Endothelial cell of umbilical vein (primary cell): Measurements from ENCODE around the gene C5orf58. TPM values are rescaled to one million over a fixed set of nuclear protein-coding genes. Genes with fewer than 3 reads are reported as not detected.

ENCODE experiments used
- BruUV-seq: library from RNA; stranded (reverse); fragments of 400-500 nt; replicated peaks from 2 replicates; lab custom pipeline; 2021; lab: Mats Ljungman, UMichigan
- CTCF ChIA-PET: fragments of 300-600, 350-600 bp; sonication (Branson Sonifier 250); formaldehyde crosslinking; loops from one replicate; lab custom pipeline; 2021; ENCODE audit warnings: antibody characterized with exemption, inconsistent platforms; lab: Charles Lee
- POLR2A ChIA-PET: fragments of 300-600, 350-600 bp; sonication (Branson Sonifier 250); formaldehyde crosslinking; loops from one replicate; lab custom pipeline; 2021; ENCODE audit warnings: antibody characterized with exemption, inconsistent platforms; lab: Charles Lee
- DNase-seq: peaks from one replicate; pipeline ENCODE4 v3.0.0-alpha.2; 2011; ENCODE audit warnings: low read depth, low spot score
- FAIRE-seq: peaks from 2 replicates; lab custom pipeline; 2011; peaks lifted over from hg19 to GRCh38; lab: Jason Lieb, UNC
- H2AFZ ChIP-seq: 2 replicates; pipeline ENCODE4 v1.6.0; 2012; ENCODE audit warnings: low read depth, low read length, control low read depth, inconsistent platforms
- H3K27ac ChIP-seq: 2 replicates; pipeline ENCODE4 v1.5.1; 2011; ENCODE audit warnings: low read depth, mild to moderate bottlenecking, control low read depth, low read length, moderate library complexity; ENCODE audit not compliant: insufficient read depth
- H3K27me3 ChIP-seq, 2 experiments: 2 replicates each; pipeline versions ENCODE4 v1.6.0 to v1.6.1; 2011; ENCODE audit warnings: low read length in 2 of 2, mixed read lengths in 1 of 2; ENCODE audit not compliant: control insufficient read depth in 2 of 2, insufficient read depth in 2 of 2
- H3K36me3 ChIP-seq, 2 experiments: 2 replicates in 1 of 2; 3 replicates in 1 of 2; pipeline ENCODE4 v1.5.1; 2011; ENCODE audit warnings: low read length in 2 of 2, mild to moderate bottlenecking in 1 of 2, moderate library complexity in 1 of 2; ENCODE audit not compliant: control insufficient read depth in 2 of 2, insufficient read depth in 2 of 2; ENCODE audit errors: extremely low read depth in 1 of 2
- H3K4me1 ChIP-seq: 3 replicates; pipeline ENCODE4 v1.5.1; 2011; ENCODE audit warnings: mild to moderate bottlenecking, low read length; ENCODE audit not compliant: control insufficient read depth, insufficient read depth; ENCODE audit errors: extremely low read depth
- H3K4me2 ChIP-seq: 2 replicates; pipeline ENCODE4 v1.6.1; 2011; ENCODE audit warnings: low read length, control low read depth, mixed read lengths; ENCODE audit not compliant: insufficient read depth
- H3K4me3 ChIP-seq, 3 experiments: fragments of 200-600 bp in 1 of 3; sonication (generic), shearing (Covaris generic) in 1 of 3; replicated peaks in 1 of 3; 2 replicates each; pipeline ENCODE4 v1.5.1; 2011 to 2016; ENCODE audit warnings: control low read depth in 3 of 3, low read length in 3 of 3, mild to moderate bottlenecking in 2 of 3, inconsistent platforms in 1 of 3, low read depth in 1 of 3, moderate library complexity in 1 of 3; ENCODE audit not compliant: insufficient read depth in 1 of 3
- H3K79me2 ChIP-seq: 2 replicates; pipeline ENCODE4 v1.6.0; 2012; ENCODE audit warnings: low read length, inconsistent platforms; ENCODE audit not compliant: control insufficient read depth, insufficient read depth
- H3K9ac ChIP-seq: replicated peaks from 2 replicates; pipeline ENCODE3; 2011; ENCODE audit warnings: low read length, control low read depth; ENCODE audit not compliant: insufficient read depth; ENCODE audit errors: extremely low read depth
- H3K9me1 ChIP-seq: replicated peaks from 3 replicates; pipeline ENCODE4 v1.6.0; 2011; ENCODE audit warnings: mild to moderate bottlenecking, low read length; ENCODE audit not compliant: control insufficient read depth, insufficient read depth; ENCODE audit errors: extremely low read depth
- H3K9me3 ChIP-seq: replicated peaks from 2 replicates; pipeline ENCODE4 v1.5.1; 2012; ENCODE audit warnings: low read length, inconsistent platforms; ENCODE audit not compliant: control insufficient read depth, insufficient read depth
- H4K20me1 ChIP-seq: replicated peaks from 2 replicates; pipeline ENCODE3; 2011; ENCODE audit warnings: mild to moderate bottlenecking, low read length; ENCODE audit not compliant: control insufficient read depth, insufficient read depth; ENCODE audit errors: extremely low read depth
- CTCF ChIP-seq, 2 donors: IDR thresholded peaks; 1 replicate in 1 of 2; 2 replicates in 1 of 2; pipeline ENCODE4 v1.5.1; 2011; ENCODE audit warnings: low read length in 2 of 2, mild to moderate bottlenecking in 2 of 2, moderate library complexity in 2 of 2, control low read depth in 1 of 2, inconsistent platforms in 1 of 2, low read depth in 1 of 2; ENCODE audit not compliant: insufficient read depth in 1 of 2; ENCODE audit errors: extremely low read depth in 1 of 2
- EZH2 ChIP-seq: IDR thresholded peaks from 2 replicates; pipeline ENCODE4 v1.6.1; 2012; ENCODE audit warnings: borderline replicate concordance, low read depth, mild to moderate bottlenecking, moderate library complexity, low read length, inconsistent platforms; ENCODE audit not compliant: severe bottlenecking
- FOS ChIP-seq: IDR thresholded peaks from 2 replicates; pipeline ENCODE4 v1.6.1; 2011; ENCODE audit warnings: mild to moderate bottlenecking, low read length, moderate library complexity, borderline replicate concordance; ENCODE audit not compliant: insufficient read depth
- GATA2 ChIP-seq: IDR thresholded peaks from 2 replicates; pipeline ENCODE4 v1.7.0; 2011; ENCODE audit warnings: low read depth, mild to moderate bottlenecking, moderate library complexity, mixed read lengths, low read length; ENCODE audit not compliant: insufficient read length, insufficient read depth
- JUN ChIP-seq: IDR thresholded peaks from 2 replicates; pipeline ENCODE4 v1.6.1; 2011; ENCODE audit warnings: borderline replicate concordance, low read depth; ENCODE audit not compliant: insufficient read length, insufficient read depth
- MYC ChIP-seq: IDR thresholded peaks from one replicate; pipeline ENCODE4 v1.6.1; 2011; ENCODE audit warnings: mild to moderate bottlenecking, low read depth, low read length
- POLR2A ChIP-seq: IDR thresholded peaks from 2 replicates; pipeline ENCODE4 v1.6.1; 2012; ENCODE audit warnings: low read depth, mild to moderate bottlenecking, control low read depth, low read length
- POLR2AphosphoS5 ChIP-seq: IDR thresholded peaks from 2 replicates; pipeline ENCODE4 v1.6.1; 2012; ENCODE audit warnings: low read depth, mild to moderate bottlenecking, control low read depth, low read length, moderate library complexity; ENCODE audit not compliant: insufficient read depth
- dilution Hi-C: fragments of 300-500 bp; cut with MboI; formaldehyde crosslinking; loops from one replicate; pipeline ENCODE4 v1.15.0; 2019; ENCODE audit warnings: low sequenced_read_pairs; ENCODE audit not compliant: extremely low pct_ligation_motif_present
- intact Hi-C: fragments of 100-400 bp; cut with micrococcal nuclease; formaldehyde crosslinking; loops from one replicate; pipeline ENCODE4 v1.10.0; 2022
- polyA plus RNA-seq, 4 experiments: library from polyadenylated mRNA; depleted of rRNA in 3 of 4; stranded (reverse) in 3 of 4; unstranded in 1 of 4; fragments of >200 nt; gene quantifications; 2 replicates each; pipeline versions ENCODE4 v1.2.1 to v1.2.3, GENCODE V29; 2011 to 2012; ENCODE audit warnings: missing spikeins in 1 of 4
- total RNA-seq: library from RNA; stranded (reverse); gene quantifications from 2 replicates; pipeline ENCODE4 v1.2.3, GENCODE V29; 2021
- TF ChIP-seq, protein P1 (sequence below): IDR thresholded peaks from 2 replicates; pipeline ENCODE4 v1.6.1; 2011; ENCODE audit not compliant: insufficient read depth, insufficient read length

Gene C5orf58
- total and polyA plus RNA-seq, 2 donors (not counting 3 experiments of a cell fraction or from before 2014, with no cell fraction given), result not detected

DNA sequence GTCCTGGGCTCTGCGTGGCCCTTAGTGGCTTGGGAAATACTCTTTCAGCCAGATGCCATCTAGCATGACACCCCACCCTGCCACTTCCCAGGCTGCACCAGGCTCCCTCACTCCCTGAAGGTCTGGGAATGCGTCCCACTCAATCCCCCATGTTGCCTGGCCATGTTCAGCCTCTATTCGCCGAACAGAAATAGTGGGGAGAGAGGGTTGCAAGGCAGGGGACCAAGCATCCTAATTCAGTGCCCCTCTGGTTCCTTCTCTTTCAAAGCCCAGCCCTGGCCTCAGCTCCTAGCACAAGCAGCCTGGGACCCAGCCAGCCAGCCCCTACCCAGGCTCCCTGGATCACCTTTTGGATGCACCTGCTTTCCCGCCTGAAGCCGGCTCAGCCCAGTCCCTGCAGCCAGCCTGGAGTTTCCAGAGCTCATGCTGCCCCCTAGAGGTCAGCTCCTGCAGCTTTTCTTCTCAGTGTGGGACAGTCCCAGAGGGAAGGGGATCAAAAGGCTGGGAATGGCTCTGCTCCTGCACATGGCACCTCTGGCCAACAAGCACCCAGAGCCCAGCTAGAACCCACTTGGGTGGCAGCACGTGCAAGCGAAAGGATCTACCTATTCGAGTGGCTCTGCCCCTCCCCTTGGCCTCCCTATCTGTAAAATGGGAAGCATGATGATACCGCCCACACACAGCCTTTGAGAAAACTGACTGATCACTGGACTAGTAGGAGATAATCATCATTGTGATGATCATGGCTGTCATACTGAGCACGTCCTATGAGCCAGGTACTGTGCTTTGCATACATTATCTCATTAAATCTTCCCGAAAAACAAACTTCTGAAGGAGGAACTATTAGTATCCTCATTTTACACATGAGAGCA is 48.7 kb upstream of the C5orf58 start:
- Histone ChIP-seq H3K27ac (no peak overlapping the region), H3K4me3 (no peak overlapping the region), H4K20me1 (no peaks in the 10 kb centered on the region), H3K9me3 (no peaks in the 10 kb centered on the region), H3K36me3 (no peaks in the 10 kb centered on the region), H3K4me2 (no peak overlapping the region), H3K9me1 (no peaks in the 10 kb centered on the region), H3K4me1 (no peaks in the 10 kb centered on the region), H3K27me3 (no peaks in the 10 kb centered on the region), H3K79me2 (no peaks in the 10 kb centered on the region), H3K9ac (no peak overlapping the region), H2AFZ (no peak overlapping the region)
- dilution Hi-C loops (loop anchor here (25.0 kb wide), 1 partner anchor 97 kb away; no protein-coding TSS in a partner anchor), intact Hi-C loops (loop anchor here (1.0 to 2.0 kb wide), 4 partner anchors 32 to 483 kb away; no protein-coding TSS in a partner anchor)
- CTCF ChIA-PET, result interaction anchor here (0.5 to 11.4 kb wide), 39 partner anchors 8 to 487 kb away, joined by 3 to 252 read pairs (median 5); partner anchors contain the start of genes FOXI1 and INSYN2B
- BruUV-seq, result no TSS peak
- FAIRE-seq (peak; percentile 88), DNase-seq (peak; percentile 65)
- POLR2A ChIA-PET, result interaction anchor here (0.6 kb wide), 1 partner anchor 29 kb away, joined by 3 read pairs; no protein-coding TSS in a partner anchor
- no peak for TF ChIP-seq POLR2A
- peak; percentile 84 to 94 for TF ChIP-seq CTCF (IDR thresholded peaks at IDR 0.05; ENCODE audit: extremely low read depth in 1 of 2, insufficient read depth in 1 of 2, low read depth in 1 of 2, low read length in 2 of 2)

- POLR2A ChIA-PET, result interaction anchor here (0.6 kb wide), 1 partner anchor 30 kb away, joined by 3 read pairs; no protein-coding TSS in a partner anchor
- Histone ChIP-seq H3K4me2 (no peak overlapping the region), H2AFZ (no peak overlapping the region), H3K4me3 (no peak overlapping the region), H3K9ac (no peak overlapping the region), H3K79me2 (no peaks in the 10 kb centered on the region), H3K27ac (no peak overlapping the region), H3K9me3 (no peaks in the 10 kb centered on the region), H3K9me1 (no peaks in the 10 kb centered on the region), H4K20me1 (no peaks in the 10 kb centered on the region), H3K36me3 (no peaks in the 10 kb centered on the region), H3K4me1 (no peaks in the 10 kb centered on the region), H3K27me3 (no peaks in the 10 kb centered on the region)
- intact Hi-C loops (loop anchor here (1.0 to 2.0 kb wide), 4 partner anchors 32 to 483 kb away; no protein-coding TSS in a partner anchor), dilution Hi-C loops (loop anchor here (25.0 kb wide), 1 partner anchor 97 kb away; no protein-coding TSS in a partner anchor)
- CTCF ChIA-PET, result interaction anchor here (0.8 to 11.4 kb wide), 27 partner anchors 9 to 483 kb away, joined by 3 to 252 read pairs (median 7); partner anchors contain the start of genes FOXI1 and INSYN2B
- TF ChIP-seq EZH2 (no peak), FOS (no peak), CTCF (IDR thresholded peaks at IDR 0.05; ENCODE audit: extremely low read depth in 1 of 2, insufficient read depth in 1 of 2, low read depth in 1 of 2, low read length in 2 of 2) (no peak), POLR2A (no peak), JUN (no peak), MYC (no peak), POLR2AphosphoS5 (no peak), GATA2 (no peak)
- TF ChIP-seq, protein P1, sequence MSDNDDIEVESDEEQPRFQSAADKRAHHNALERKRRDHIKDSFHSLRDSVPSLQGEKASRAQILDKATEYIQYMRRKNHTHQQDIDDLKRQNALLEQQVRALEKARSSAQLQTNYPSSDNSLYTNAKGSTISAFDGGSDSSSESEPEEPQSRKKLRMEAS, result no peak
- no TSS peak for BruUV-seq
- DNase-seq, result no peak
- no peak for FAIRE-seq
Observed at GRCh38 chr5:170184737-170185136, 48.0 kb upstream of the C5orf58 start.
